MG63 (cell line): Measurements from ENCODE around the gene HSPBAP1. TPM values are rescaled to one million over a fixed set of nuclear protein-coding genes. Genes with fewer than 3 reads are reported as not detected.
"Not testable (repeated sequence)": the region's sequence is repeated elsewhere in the genome, so short reads cannot be mapped to it uniquely, and the experiment has no call there.

Experiments
- DNase-seq: peaks from one replicate; pipeline ENCODE4 v3.0.0-alpha.2; 2020
- H3K27me3 ChIP-seq: fragments of 250-450 bp; sonication (Bioruptor Pico); 2 replicates; pipeline ENCODE4 v1.5.1; 2020; ENCODE audit warnings: mild to moderate bottlenecking, moderate library complexity
- H3K36me3 ChIP-seq: fragments of 250-450 bp; sonication (Bioruptor Pico); 2 replicates; pipeline ENCODE4 v1.5.1; 2020; ENCODE audit warnings: mild to moderate bottlenecking, moderate library complexity
- H3K4me3 ChIP-seq: fragments of 250-450 bp; sonication (Bioruptor Pico); 2 replicates; pipeline ENCODE4 v1.5.1; 2020; ENCODE audit warnings: mild to moderate bottlenecking, moderate library complexity
- H3K9me3 ChIP-seq: fragments of 250-450 bp; sonication (Bioruptor Pico); 2 replicates; pipeline ENCODE4 v1.5.1; 2020; ENCODE audit warnings: mild to moderate bottlenecking, moderate library complexity
- total RNA-seq: library from RNA; depleted of rRNA; stranded (reverse); fragments of >200 nt; shearing (Covaris generic); gene quantifications from 2 replicates; pipeline ENCODE4 v1.2.3, GENCODE V29; 2014; ENCODE audit warnings: low replicate concordance

The HSPBAP1 gene
- total RNA-seq, 1 experiment from 2014 or later: 10.3 TPM

DNA sequence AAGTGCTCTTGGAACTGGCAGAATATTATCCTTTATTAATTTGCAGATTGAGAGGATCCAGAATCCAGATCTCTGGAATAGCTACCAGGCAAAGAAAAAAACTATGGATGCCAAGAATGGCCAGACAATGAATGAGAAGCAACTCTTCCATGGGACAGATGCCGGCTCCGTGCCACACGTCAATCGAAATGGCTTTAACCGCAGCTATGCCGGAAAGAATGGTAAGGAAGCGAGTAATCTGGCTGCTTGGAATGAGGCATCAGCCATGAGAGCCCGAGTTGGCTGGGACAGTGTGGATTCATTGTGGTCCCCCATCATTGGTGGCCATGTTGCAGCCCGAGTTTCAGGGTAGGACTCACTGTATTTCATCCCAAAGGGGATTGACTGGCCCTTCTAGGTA is 65.9 kb downstream of the HSPBAP1 start:
- Histone ChIP-seq H3K9me3 (no peaks in the 10 kb centered on the region), H3K4me3 (no peak overlapping the region), H3K27me3 (no peaks in the 10 kb centered on the region), H3K36me3 (no peaks in the 10 kb centered on the region; the same call in 1 of the 2 replicates)
- peak; percentile 6 for DNase-seq

DNA sequence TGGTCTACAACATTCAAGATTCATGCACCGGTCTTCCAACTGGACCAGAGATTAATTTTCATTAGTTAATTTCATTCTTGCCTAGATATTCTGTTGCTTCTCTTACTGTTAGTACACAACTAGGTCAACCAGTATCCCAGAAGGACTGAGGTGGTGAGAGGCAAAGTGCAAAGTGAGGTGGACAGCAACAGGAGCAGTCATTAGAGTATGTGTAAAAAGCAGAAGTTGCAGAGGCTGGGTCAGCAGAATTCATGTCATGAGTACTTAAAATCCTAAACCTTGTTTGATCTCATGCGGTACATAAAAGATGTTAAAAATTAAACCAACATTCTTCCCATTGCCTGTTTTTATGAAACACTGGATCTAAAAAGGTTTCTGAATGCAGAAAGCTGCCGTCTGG is 66.3 kb downstream of the HSPBAP1 start:
- no peaks in the 10 kb centered on the region; the same call in none of the 2 replicates for H3K36me3 ChIP-seq
- no peak for DNase-seq
- H3K27me3 ChIP-seq: no peaks in the 10 kb centered on the region
- no peaks in the 10 kb centered on the region for H3K9me3 ChIP-seq
- H3K4me3 ChIP-seq: no peak overlapping the region

DNA sequence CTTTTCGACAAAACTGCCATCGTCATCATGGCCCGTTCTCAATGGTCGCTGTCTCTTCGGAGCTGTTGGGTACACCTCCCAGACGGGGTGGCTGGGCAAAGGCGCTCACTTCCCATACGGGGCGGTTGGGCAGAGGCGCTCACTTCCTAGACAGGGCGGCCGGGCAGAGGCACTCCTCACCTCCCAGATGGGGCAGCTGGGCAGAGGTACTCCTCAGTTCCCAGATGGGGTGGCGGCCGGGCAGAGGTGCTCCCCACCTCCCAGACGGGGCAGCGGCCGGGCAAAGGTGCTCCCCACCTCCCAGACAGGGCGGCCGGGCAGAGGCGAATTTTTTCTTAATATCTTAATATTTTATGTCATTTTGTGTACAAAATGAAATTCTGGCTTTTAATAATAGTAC is 68.5 kb downstream of the HSPBAP1 start:
- no peak overlapping the region for H3K4me3 ChIP-seq
- no peaks in the 10 kb centered on the region for H3K9me3 ChIP-seq
- peaks cover 9% of the 10 kb centered on the region for H3K36me3 ChIP-seq
- no peak for DNase-seq
- H3K27me3 ChIP-seq: no peaks in the 10 kb centered on the region

DNA sequence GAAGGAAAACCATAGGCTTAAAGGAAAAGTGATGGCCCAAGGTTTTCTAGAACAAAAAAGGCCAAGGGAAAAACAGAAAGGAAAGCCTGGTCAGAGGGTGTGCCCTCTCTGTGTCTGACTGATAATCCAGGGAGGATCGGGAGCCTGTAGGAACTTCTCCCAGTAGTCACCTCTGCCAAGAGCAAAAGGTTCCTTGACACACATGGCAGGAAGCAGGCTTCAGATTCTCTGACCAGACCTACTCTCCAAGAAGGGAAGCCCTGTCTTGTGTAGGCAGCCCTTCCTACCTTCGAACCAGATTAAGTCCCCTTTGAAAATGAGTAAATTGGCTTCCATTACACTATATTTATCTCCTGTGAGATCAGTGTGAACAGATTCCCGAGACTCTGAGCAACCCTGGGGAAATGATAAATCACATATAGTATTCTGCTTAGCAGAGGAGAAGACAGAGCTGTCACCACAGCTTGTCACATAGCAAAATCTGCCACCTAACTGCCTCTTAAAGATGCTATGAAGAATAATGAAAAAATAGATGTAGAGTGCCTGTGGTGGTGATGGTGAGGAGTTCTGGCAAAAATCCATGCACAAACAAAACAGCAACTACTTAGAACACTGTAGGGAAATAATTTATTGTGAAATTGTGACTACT is 74.2 kb downstream of the HSPBAP1 start:
- H3K9me3 ChIP-seq: no peaks in the 10 kb centered on the region
- no peak for DNase-seq
- peaks cover 38% of the 10 kb centered on the region for H3K36me3 ChIP-seq
- no peaks in the 10 kb centered on the region for H3K27me3 ChIP-seq
- H3K4me3 ChIP-seq: no peak overlapping the region

DNA sequence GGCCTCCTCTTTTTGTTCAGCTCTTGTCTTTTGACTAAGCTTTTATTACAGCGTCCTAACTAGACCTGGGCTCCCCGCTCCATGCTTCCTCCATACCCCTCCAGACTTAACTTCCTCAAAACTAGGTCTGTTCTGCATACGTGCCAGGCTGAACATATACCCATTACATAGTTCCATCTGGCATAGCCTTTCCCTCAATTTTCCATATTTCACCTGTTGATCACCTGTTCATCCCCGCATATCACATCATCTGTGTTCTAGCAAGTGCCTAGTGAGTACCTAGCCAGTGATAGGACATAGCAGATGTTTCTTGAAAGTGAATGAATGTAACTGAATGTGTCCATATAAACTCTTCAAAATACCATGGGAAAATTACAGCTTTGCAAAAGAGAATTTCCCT is 77.0 kb downstream of the HSPBAP1 start:
- H3K4me3 ChIP-seq: no peak overlapping the region
- H3K9me3 ChIP-seq: no peaks in the 10 kb centered on the region
- peaks cover 44% of the 10 kb centered on the region for H3K36me3 ChIP-seq
- DNase-seq: no peak
- no peaks in the 10 kb centered on the region for H3K27me3 ChIP-seq

DNA sequence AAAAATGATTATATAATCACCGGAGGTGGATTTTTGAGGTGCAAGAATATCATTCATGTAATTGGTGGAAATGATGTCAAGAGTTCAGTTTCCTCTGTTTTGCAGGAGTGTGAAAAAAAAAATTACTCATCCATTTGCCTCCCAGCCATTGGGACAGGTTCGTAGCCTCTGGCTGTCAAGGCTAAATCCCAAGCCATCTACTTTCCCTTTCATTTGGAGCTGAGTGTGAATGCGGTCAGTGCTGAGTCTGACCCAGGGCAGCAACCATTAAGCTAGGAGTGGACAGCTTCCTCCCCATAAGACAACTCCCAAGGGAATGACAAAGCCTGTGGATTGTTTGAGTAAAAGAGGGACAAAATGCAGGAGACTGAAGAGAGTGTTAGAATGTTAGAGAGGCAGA is 79.4 kb downstream of the HSPBAP1 start:
- no peaks in the 10 kb centered on the region for H3K27me3 ChIP-seq
- no peak for DNase-seq
- H3K36me3 ChIP-seq: peaks cover 30% of the 10 kb centered on the region
- H3K4me3 ChIP-seq: no peak overlapping the region
- no peaks in the 10 kb centered on the region for H3K9me3 ChIP-seq

DNA sequence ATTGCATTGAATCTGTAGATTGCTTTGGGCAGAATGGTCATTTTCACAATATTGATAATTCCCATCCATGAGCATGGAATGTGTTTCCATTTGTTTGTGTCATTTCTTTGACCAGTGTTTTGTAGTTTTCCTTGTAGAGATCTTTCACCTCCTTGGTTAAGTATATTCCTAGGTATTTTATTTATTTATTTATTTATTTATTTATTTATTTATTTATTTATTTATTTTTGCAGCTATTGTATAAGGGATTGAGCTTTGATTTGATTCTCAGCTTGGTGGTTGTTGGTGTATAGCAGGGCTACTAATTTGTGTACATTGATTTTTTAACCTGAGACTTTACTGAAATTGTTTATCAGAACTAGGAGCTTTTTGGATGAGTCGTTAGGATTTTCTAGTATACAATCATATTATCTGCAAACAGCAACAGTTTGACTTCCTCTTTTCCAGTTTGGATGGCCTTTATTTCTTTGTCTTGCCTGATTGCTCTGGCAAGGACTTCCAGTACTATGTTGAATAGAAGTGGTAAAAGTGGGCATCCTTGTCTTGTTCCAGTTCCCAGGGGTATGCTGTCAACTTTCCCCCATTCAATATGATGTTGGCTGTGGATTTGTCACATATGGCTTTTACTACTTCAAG is 82.9 kb downstream of the HSPBAP1 start:
- not testable (repeated sequence) for H3K4me3 ChIP-seq

DNA sequence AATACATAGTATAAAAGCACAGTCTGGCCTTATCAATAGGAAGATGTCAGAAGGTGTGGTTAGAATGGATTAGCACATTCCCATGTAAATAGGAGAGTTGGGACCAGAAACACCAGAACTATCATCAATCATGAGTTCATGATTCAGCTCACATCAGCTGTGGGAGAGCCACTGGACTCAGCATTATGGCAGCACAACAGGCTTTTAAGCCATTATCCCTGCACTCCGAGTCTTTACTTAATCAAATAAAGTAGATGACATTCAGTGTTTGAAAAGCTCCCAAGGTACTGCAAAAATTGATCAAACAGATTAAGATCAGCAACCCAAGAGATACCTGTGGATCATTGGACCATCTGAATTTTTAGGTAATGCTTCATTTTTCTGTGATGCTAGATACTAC is 88.3 kb downstream of the HSPBAP1 start:
- no peak for DNase-seq
- no peaks in the 10 kb centered on the region for H3K27me3 ChIP-seq
- no peaks in the 10 kb centered on the region for H3K9me3 ChIP-seq
- H3K4me3 ChIP-seq: no peak overlapping the region
- H3K36me3 ChIP-seq: peaks cover 17% of the 10 kb centered on the region

More for the DNA sequence above, 82.9 kb downstream of the HSPBAP1 start:
- not testable (repeated sequence) for H3K9me3 ChIP-seq, DNase-seq, H3K27me3 ChIP-seq, H3K36me3 ChIP-seq

DNA sequence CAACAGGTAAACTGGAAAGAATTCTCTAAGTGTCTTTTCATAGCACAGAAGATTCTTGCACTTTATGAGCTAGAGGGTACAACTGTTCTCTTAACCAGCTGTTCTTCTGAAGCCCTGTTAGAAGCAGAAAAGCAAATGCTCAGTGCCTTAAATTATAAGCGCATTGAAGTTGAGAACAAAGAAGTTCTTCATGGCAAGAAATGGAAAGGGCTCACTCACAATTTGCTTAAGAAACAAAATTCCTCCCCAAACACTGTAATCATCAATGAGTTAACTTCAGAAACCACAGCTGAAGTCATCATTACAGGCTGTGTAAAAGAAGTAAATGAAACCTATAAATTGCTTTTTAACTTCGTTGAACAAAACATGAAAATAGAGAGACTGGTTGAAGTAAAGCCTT is 93.4 kb downstream of the HSPBAP1 start:
- Histone ChIP-seq H3K9me3 (no peaks in the 10 kb centered on the region), H3K36me3 (peaks cover 32% of the 10 kb centered on the region), H3K4me3 (no peak overlapping the region), H3K27me3 (no peaks in the 10 kb centered on the region)
- DNase-seq: no peak

DNA sequence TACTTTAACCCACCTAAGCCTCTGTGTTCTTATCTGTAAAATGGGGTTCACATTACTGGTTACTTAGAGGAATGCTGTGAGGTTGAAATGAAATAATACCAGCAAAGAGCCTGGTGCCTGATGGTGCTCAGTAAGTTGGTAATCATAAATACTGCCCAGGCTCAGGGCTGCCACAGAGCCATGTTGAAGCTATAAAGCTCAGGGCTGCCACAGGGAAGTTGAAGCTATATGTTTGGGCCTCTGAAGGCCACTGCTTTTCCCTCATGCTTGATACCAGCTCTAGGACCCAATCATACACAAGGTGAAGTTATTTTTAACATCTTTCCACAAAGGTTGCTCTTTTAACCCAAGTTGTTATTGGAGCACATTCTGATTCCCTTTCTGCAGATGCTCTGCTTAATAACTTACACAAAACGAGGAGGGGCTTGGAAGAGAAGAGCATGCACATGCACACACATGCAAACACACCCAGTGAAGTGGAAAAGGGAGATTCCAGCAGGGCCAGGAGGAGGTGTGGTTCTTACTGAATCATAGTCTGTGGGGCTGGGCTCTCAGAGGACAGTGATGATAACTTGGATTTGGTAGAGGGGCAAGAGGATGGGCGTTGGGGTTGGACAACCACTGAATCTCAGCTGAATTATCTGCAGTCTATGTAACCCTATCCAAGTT is 95.5 kb downstream of the HSPBAP1 start:
- no peak for DNase-seq
- Histone ChIP-seq H3K27me3 (no peaks in the 10 kb centered on the region), H3K9me3 (no peaks in the 10 kb centered on the region), H3K36me3 (peaks cover 30% of the 10 kb centered on the region), H3K4me3 (no peak overlapping the region)

DNA sequence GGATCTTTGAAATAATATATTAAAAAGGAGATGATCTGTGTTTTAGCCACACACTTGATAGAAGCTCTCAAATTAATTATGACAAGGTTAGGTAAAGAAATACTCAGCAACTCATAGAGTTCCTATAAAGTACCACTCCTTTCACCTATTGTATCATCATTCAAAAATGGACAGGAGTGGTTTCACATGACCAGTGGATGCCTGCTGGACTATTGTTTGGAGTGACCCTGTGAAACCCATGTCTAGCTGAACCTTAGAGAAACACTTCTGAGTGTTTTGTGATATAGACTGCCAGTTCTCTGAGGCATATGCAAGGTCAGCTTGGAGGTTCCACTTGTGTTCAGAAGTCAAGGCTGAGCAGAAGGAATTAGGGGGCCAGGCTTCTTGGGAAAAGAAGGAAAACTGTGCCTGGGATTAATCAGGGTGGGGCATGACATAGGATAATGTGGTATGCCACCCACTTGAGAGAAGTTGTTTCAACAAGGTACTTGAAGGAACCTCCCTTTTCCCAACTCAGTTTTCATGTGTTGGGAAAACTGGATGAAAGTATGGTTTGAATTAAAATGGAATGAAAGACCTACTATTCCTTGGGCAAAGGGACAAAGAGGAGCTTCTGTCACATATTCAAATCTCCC is 97.6 kb downstream of the HSPBAP1 start:
- H3K36me3 ChIP-seq: peaks cover 37% of the 10 kb centered on the region
- H3K27me3 ChIP-seq: no peaks in the 10 kb centered on the region
- H3K4me3 ChIP-seq: no peak overlapping the region
- DNase-seq: no peak
- no peaks in the 10 kb centered on the region for H3K9me3 ChIP-seq

DNA sequence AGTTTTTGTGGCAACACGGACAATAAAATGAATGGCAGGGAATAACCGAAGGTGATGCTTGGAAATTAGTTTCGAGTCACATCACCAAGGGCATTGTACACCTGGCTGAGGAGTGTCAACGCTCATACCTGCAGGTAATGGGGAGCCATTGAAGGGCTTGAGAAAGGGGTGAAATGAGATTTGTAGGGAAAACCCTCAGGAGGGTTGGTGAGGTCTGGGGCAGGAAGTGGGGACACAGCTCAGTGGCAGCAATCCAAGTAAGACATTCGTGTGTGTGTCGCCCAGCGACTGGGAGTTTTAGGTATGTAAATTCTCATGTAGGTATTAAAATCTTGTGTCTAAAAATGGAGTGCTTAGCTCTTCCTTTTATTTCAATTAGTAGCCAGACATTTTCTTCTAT is 98.7 kb downstream of the HSPBAP1 start:
- Histone ChIP-seq H3K27me3 (no peaks in the 10 kb centered on the region), H3K9me3 (no peaks in the 10 kb centered on the region), H3K36me3 (peaks cover 30% of the 10 kb centered on the region), H3K4me3 (no peak overlapping the region)
- DNase-seq: no peak

DNA sequence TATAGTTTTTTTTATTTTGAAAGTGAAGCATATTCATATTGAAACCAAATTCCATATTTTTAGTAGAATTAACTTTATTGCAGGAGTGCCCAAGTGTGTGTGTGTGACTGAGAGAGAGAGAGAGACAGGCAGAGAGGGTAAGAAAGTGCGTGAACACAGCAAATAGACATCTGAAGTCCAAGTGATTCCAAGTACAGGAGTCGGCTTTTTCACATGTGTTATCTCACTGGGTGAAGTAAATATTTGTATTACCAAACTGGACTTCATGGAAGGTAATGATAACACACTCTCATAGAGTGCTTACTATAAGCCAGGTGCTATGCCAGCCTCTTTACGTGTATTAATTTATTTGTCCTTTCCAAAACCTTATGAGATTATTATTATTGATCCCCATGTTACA is 101.0 kb downstream of the HSPBAP1 start:
- no peak for DNase-seq
- Histone ChIP-seq H3K4me3 (no peak overlapping the region), H3K27me3 (no peaks in the 10 kb centered on the region), H3K9me3 (no peaks in the 10 kb centered on the region), H3K36me3 (peaks cover 28% of the 10 kb centered on the region)

DNA sequence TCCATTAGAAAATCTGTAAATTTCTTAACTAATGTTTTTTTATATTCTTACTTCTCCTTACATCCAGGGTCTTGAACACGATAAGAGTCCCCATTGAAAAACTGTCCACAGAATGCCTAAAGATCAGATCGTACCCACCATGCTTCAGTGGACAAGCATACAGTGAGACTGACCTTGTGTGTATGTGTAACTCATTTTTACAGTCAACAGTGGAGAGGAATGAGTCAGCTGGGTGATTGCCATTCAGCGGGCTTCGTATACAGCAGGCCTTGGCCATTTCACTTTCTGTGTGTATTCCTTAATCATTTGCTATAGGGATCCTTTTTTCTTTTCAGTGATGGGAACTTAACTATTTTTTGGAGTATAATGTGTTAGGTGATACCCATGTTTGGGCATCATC is 102.4 kb downstream of the HSPBAP1 start:
- DNase-seq: peak; percentile 85
- Histone ChIP-seq H3K27me3 (no peaks in the 10 kb centered on the region), H3K36me3 (peaks cover 35% of the 10 kb centered on the region)

DNA sequence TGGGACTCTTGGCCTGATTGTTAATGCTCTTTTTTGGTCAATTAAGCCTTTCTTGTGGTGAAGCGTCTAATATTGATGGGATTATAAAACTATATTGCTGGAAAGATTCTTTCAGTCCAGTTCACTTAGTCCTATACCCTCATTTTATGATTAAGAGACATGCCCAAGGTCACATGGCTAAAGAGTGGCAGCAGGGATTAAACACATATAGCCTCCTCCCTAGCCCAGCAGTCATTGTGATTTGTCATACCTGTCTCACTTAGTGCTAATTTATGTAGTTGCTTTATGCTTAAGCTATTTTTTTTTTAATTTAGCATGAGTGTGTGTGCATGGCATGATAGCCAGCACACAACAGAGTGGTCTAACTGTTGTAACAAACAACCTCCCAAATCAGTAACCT is 103.5 kb downstream of the HSPBAP1 start:
- H3K36me3 ChIP-seq: peaks cover 35% of the 10 kb centered on the region
- H3K27me3 ChIP-seq: no peaks in the 10 kb centered on the region
- H3K4me3 ChIP-seq: no peak overlapping the region
- no peaks in the 10 kb centered on the region for H3K9me3 ChIP-seq
- DNase-seq: no peak

More for the DNA sequence above, 102.4 kb downstream of the HSPBAP1 start:
- Histone ChIP-seq H3K4me3 (no peak overlapping the region), H3K9me3 (no peaks in the 10 kb centered on the region)
